GM23338 (cell line): ENCODE measurements around the gene MICB. TPM values are rescaled to one million over a fixed set of nuclear protein-coding genes. Genes with fewer than 3 reads are reported as not detected.
A peak's percentile ranks its signal among the peaks of the same experiment; 100 is the strongest.

ENCODE experiments used
- ATAC-seq: fragments of 200-7000 bp; cut with Tn5 transposase; 3 replicates; pipeline ENCODE4 v1.9.1; 2020
- DNase-seq: peaks from one replicate; pipeline ENCODE4 v3.0.0-alpha.2; 2015; ENCODE audit warnings: low spot score
- H2AFZ ChIP-seq: fragments of 200-600 bp; sonication (generic); 2 replicates; pipeline ENCODE4 v1.8.0; 2016; ENCODE audit warnings: antibody characterized with exemption, mild to moderate bottlenecking, moderate library complexity
- H3F3A ChIP-seq: fragments of 200-600 bp; sonication (generic); replicated peaks from 2 replicates; pipeline ENCODE4 v1.8.0; 2017; ENCODE audit warnings: antibody characterized with exemption, mixed run types, low read depth
- H3K27ac ChIP-seq: fragments of 200-600 bp; sonication (generic); 2 replicates; pipeline ENCODE4 v1.6.1; 2016; ENCODE audit warnings: low read depth
- H3K27me3 ChIP-seq: fragments of 200-600 bp; sonication (generic); 2 replicates; pipeline ENCODE4 v1.8.0; 2016; ENCODE audit warnings: mild to moderate bottlenecking, mixed run types, moderate library complexity; ENCODE audit not compliant: insufficient read depth
- H3K36me3 ChIP-seq: fragments of 200-600 bp; sonication (generic); 2 replicates; pipeline ENCODE4 v1.8.0; 2016; ENCODE audit warnings: mild to moderate bottlenecking; ENCODE audit not compliant: insufficient read depth
- H3K4me1 ChIP-seq: fragments of 200-600 bp; sonication (generic); 2 replicates; pipeline ENCODE4 v1.8.0; 2016; ENCODE audit warnings: mild to moderate bottlenecking, moderate library complexity; ENCODE audit not compliant: insufficient read depth
- H3K4me2 ChIP-seq: fragments of 200-600 bp; sonication (generic); 2 replicates; pipeline ENCODE4 v1.7.1; 2017; ENCODE audit warnings: mixed run types
- H3K4me3 ChIP-seq: fragments of 200-600 bp; sonication (generic); 2 replicates; pipeline ENCODE4 v1.6.1; 2016; ENCODE audit warnings: mixed run types
- H3K79me2 ChIP-seq: fragments of 200-600 bp; sonication (generic); replicated peaks from 2 replicates; pipeline ENCODE4 v1.8.0; 2017; ENCODE audit warnings: mild to moderate bottlenecking; ENCODE audit not compliant: insufficient read depth
- H3K9me2 ChIP-seq: fragments of 200-600 bp; sonication (generic); 2 replicates; pipeline ENCODE4 v1.8.0; 2017; ENCODE audit not compliant: insufficient read depth
- H4K20me1 ChIP-seq: fragments of 200-600 bp; sonication (generic); replicated peaks from 2 replicates; pipeline ENCODE4 v1.8.0; 2017; ENCODE audit warnings: mild to moderate bottlenecking; ENCODE audit not compliant: insufficient read depth
- H3K27ac Mint-ChIP-seq: 2 replicates; pipeline ENCODE4 v1.8.0; 2020; ENCODE audit warnings: inconsistent platforms, mild to moderate bottlenecking, moderate library complexity, mixed read lengths
- H3K27me3 Mint-ChIP-seq: 3 replicates; pipeline ENCODE4 v1.8.0; 2022; ENCODE audit warnings: low read depth, mild to moderate bottlenecking, moderate library complexity, mixed read lengths, inconsistent platforms; ENCODE audit not compliant: insufficient read depth, poor library complexity
- H3K36me3 Mint-ChIP-seq: 3 replicates; pipeline ENCODE4 v1.8.0; 2021; ENCODE audit warnings: low read depth, mild to moderate bottlenecking, inconsistent platforms, moderate library complexity, mixed read lengths
- H3K4me1 Mint-ChIP-seq: 3 replicates; pipeline ENCODE4 v1.8.0; 2020; ENCODE audit warnings: mild to moderate bottlenecking, inconsistent platforms, mixed read lengths
- H3K4me3 Mint-ChIP-seq: 3 replicates; pipeline ENCODE4 v1.8.0; 2021; ENCODE audit warnings: moderate library complexity, mild to moderate bottlenecking, inconsistent platforms, mixed read lengths
- H3K9me3 Mint-ChIP-seq: 3 replicates; pipeline ENCODE4 v1.8.0; 2020; ENCODE audit warnings: moderate library complexity, mild to moderate bottlenecking, inconsistent platforms, mixed read lengths
- CREB1 ChIP-seq: fragments of 250-450 bp; sonication (Bioruptor Pico); IDR thresholded peaks from 2 replicates; pipeline ENCODE4 v1.5.0; 2020; ENCODE audit warnings: low read depth, mild to moderate bottlenecking, moderate library complexity
- CTCF ChIP-seq, 2 experiments: fragments of 200-600 bp in 1 of 2; sonication (generic) in 1 of 2; conservative IDR thresholded peaks; 2 replicates each; pipeline versions ENCODE4 v1.5.1 to v1.6.1; 2016 to 2017; ENCODE audit warnings: antibody characterized with exemption in 2 of 2, low read depth in 2 of 2, mild to moderate bottlenecking in 2 of 2, moderate library complexity in 1 of 2
- ETS1 ChIP-seq: IDR thresholded peaks from 2 replicates; pipeline ENCODE4 v1.6.1; 2016; ENCODE audit warnings: antibody characterized with exemption
- EZH2 ChIP-seq: fragments of 200-600 bp; sonication (generic); IDR thresholded peaks from one replicate; pipeline ENCODE4 v1.8.0; 2017; ENCODE audit warnings: antibody characterized with exemption, mild to moderate bottlenecking, low read depth; ENCODE audit not compliant: unreplicated experiment
- EZH2phosphoT487 ChIP-seq: fragments of 200-600 bp; sonication (generic); IDR thresholded peaks from one replicate; pipeline ENCODE4 v1.8.1; 2018; ENCODE audit warnings: antibody characterized with exemption; ENCODE audit not compliant: unreplicated experiment
- JUNB ChIP-seq: IDR thresholded peaks from one replicate; pipeline ENCODE4 v1.6.1; 2016; ENCODE audit warnings: antibody characterized with exemption; ENCODE audit not compliant: unreplicated experiment
- NANOG ChIP-seq: IDR thresholded peaks from 2 replicates; pipeline ENCODE4 v1.6.1; 2016; ENCODE audit warnings: antibody characterized with exemption, borderline replicate concordance
- POLR2AphosphoS5 ChIP-seq: IDR thresholded peaks from 2 replicates; pipeline ENCODE4 v1.6.1; 2016; ENCODE audit warnings: antibody characterized with exemption, low read depth
- REST ChIP-seq: IDR thresholded peaks from one replicate; pipeline ENCODE4 v1.6.1; 2018; ENCODE audit warnings: antibody characterized with exemption; ENCODE audit not compliant: unreplicated experiment
- STAT1 ChIP-seq: IDR thresholded peaks from one replicate; pipeline ENCODE4 v1.6.1; 2016; ENCODE audit warnings: antibody characterized with exemption; ENCODE audit not compliant: unreplicated experiment
- ZNF114 ChIP-seq: fragments of 250-450 bp; sonication (Bioruptor Pico); IDR thresholded peaks from 2 replicates; pipeline ENCODE4 v1.5.0; 2020; ENCODE audit warnings: mild to moderate bottlenecking, moderate library complexity
- ZNF331 ChIP-seq: fragments of 250-450 bp; sonication (Bioruptor Pico); IDR thresholded peaks from 2 replicates; pipeline ENCODE4 v1.5.0; 2020; ENCODE audit warnings: low read depth, mild to moderate bottlenecking, moderate library complexity
- polyA plus RNA-seq: library from polyadenylated mRNA; unstranded; fragments of >200 nt; fragmentation: Nextera tagmentation; extraction: Ambion mirVana; gene quantifications from 2 replicates; pipeline ENCODE4 v1.2.1, GENCODE V29; 2016
- total RNA-seq: library from RNA; depleted of rRNA; stranded (reverse); fragments of >200 nt; shearing (Covaris generic); gene quantifications from 2 replicates; pipeline ENCODE4 v1.2.3, GENCODE V29; 2014

Gene MICB
- total and polyA plus RNA-seq, 2 experiments from 2014 or later: 9.2 to 23.8 TPM

GRCh38 chr6:31544676-31545075, 46.7 kb downstream of the MICB start (continued):
- TF ChIP-seq EZH2phosphoT487 (no peak), ZNF114 (CRISPR knock-in tag) (no peak), ETS1 (no peak), STAT1 (no peak), EZH2 (no peak), REST (no peak), POLR2AphosphoS5 (no peak), NANOG (no peak), ZNF331 (CRISPR knock-in tag) (no peak), CREB1 (CRISPR knock-in tag) (no peak), CTCF (conservative IDR thresholded peaks at IDR 0.05; ENCODE audit: low read depth in 2 of 2) (no peak)

- H3K4me1 ChIP-seq: peaks cover 15% of the 10 kb centered on the region
- ATAC-seq: no peak
- H3K79me2 ChIP-seq: peaks cover 31% of the 10 kb centered on the region
- no peak overlapping the region for H3K27ac Mint-ChIP-seq
- H3K4me2 ChIP-seq: no peak overlapping the region
- peaks cover 6% of the 10 kb centered on the region for H4K20me1 ChIP-seq
- no peak for DNase-seq
- H3K36me3 Mint-ChIP-seq: peaks cover 30% of the 10 kb centered on the region
- peaks cover 6% of the 10 kb centered on the region for H3F3A ChIP-seq
- H3K4me1 Mint-ChIP-seq: peaks cover 21% of the 10 kb centered on the region
- no peaks in the 10 kb centered on the region for H3K9me2 ChIP-seq
- H3K27ac ChIP-seq: no peak overlapping the region
- H3K4me3 ChIP-seq: no peak overlapping the region; the same call in 1 of the 2 replicates
- peaks cover 12% of the 10 kb centered on the region for H3K27me3 Mint-ChIP-seq
- peaks cover 9% of the 10 kb centered on the region; the same call in 1 of the 2 replicates for H3K36me3 ChIP-seq
- H3K4me3 Mint-ChIP-seq: peak overlapping the region; percentile 76
- H3K27me3 ChIP-seq: no peaks in the 10 kb centered on the region
- H2AFZ ChIP-seq: no peak overlapping the region
- H3K9me3 Mint-ChIP-seq: no peaks in the 10 kb centered on the region; the same call in 2 of the 3 replicates
- TF ChIP-seq ZNF331 (CRISPR knock-in tag) (no peak), EZH2 (no peak), CTCF (conservative IDR thresholded peaks at IDR 0.05; ENCODE audit: low read depth in 2 of 2) (no peak), JUNB (no peak), CREB1 (CRISPR knock-in tag) (no peak), POLR2AphosphoS5 (no peak), EZH2phosphoT487 (no peak), STAT1 (no peak), ETS1 (no peak)
Measured at GRCh38 chr6:31545291-31545690, 47.3 kb downstream of the MICB start.
